HG03060 (cell line): Measurements from ENCODE around the gene FOXC2.

ENCODE experiments used
- ATAC-seq: cut with Tn5 transposase; IDR thresholded peaks from one replicate; pipeline ENCODE4 v1.9.1; 2021; ENCODE audit warnings: low read depth, moderate number of reproducible peaks; ENCODE audit not compliant: unreplicated experiment

Gene FOXC2

GRCh38 chr16:86554917-86555703 is 11.5 kb upstream of the FOXC2 start, which contains the start of gene MTHFSD:
MTHFSD (minus strand) TSS chr16:86555235; CDS start chr16:86555184, 51 bp downstream.
- ATAC-seq = peak; percentile 58

DNA sequence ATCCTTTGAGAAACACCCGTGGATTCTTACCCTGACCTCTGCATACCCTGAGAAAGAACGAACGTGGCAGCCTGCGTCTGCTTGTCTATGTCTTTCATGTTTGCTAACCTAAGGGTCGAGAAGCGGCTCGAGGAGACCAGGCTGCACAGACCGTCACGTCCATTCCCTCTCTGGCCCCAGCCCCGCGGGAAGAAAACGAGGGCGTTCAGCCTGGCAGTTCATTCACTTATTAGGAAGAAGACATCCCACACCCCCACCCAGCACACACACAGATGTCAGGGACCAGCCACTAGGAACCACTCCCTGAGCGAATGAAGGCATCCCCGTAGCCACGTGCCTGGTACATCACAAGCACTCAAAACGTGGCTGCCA is 10.9 kb upstream of the FOXC2 start:
- ATAC-seq = no peak

- no peak for ATAC-seq
These were observed 10.1 kb upstream of the FOXC2 start for GRCh38 chr16:86556576-86556975.

DNA sequence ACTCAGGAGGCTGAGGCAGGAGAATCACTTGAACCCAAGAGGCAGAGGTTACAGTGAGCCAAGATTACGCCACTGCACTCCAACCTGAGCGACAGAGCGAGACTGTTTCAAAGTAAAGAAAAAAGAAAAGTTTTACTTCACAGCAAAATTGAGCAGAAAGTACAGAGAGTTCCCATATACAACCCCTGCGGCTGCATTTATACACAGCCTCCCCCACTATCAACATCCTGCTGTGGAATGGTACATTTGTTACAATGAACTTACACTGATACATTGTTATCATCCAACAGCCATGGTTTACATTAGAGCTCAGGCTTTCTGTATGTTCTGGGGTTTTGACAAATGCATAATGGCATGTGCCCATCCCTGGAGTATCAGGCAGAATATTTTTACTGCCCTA is 9.0 kb upstream of the FOXC2 start:
- ATAC-seq = no peak

DNA sequence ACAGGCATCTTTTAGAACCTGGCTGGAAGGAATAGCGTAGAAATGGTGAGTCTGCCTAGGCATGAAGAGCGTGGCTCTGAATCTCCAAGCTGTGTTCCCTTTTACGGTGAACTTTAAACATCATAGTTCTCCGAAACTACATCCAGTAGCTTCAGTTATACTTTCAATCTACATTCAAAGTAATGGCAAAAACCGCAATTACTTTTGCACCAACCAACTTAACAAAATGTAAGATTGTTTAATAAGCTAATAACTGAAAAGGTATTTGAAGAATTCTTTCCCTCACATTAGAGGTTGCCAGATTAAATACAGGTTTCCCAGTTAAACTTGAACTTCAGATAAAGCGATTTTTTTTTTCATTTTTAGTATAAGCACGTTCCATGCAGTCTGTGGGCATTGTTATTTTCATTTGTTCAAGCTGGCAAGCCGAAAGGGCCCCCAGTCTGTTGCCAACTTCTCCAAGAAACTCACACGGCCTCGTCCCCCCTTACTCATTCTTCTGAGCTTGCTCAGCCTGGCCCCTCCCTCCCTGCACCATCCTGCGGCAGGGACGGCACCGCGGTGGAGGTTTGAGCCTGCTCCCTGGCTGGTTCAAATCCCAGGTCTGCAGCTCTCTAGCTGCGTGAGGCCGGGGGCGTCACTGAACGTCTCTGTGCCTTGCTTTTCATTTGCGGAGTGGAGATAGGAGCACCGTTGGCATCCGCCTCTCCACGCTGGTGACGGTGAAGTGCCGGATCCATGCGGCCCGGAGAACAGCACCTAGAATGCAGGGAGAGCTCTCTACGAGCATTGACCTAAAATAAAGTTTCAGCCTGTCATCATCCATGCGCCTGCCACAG is 8.1 kb upstream of the FOXC2 start:
- no peak for ATAC-seq

- ATAC-seq = no peak
These were observed 6.8 kb upstream of the FOXC2 start for GRCh38 chr16:86559802-86560305.

- ATAC-seq = no peak
These were observed 4.3 kb upstream of the FOXC2 start for GRCh38 chr16:86562356-86562755.

DNA sequence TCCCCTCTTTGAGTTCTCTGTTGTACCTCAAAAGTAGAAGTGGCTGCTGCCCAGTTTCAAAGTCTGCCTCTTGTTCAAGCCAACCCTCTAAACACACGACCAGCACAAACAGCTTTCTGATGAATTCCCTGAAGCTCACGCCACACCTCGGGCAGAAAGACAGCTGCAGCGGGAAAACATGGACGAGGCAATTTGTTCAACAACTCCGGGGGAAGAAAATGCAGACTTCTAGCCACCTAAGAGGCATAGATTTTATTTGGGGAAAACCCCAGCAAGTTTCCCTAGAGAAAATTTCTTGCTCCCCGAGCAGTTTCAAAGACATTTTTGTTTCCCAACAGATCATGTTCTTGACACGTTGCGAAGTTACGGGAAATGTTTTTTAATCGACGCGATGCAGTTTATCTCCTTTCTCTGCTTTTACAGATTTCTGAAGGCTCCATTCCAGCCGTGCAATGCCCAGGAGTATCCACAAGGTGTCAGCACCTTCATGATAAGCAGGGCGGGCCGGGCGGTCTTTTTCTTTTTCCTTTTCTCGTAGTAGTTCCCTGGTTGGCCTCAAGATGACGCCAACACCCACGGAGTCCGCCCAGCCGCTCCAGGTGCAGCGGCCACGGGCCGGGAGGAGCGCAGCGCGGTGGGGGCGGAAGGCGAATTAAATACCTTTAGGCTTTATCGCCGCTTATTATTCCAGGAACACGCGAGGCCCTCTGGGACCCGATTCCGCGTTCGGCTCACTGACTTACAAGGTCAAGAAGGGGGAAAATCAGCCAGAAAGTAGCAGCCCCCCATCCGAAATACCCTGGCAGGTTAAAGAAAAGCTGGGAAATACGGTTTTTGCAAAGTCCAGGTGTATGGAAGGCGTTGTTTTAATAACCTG is 2.9 kb upstream of the FOXC2 start:
- no peak for ATAC-seq

- ATAC-seq = no peak
These were observed 1.4 kb upstream of the FOXC2 start for GRCh38 chr16:86565181-86565631.

GRCh38 chr16:86565644-86566511 is 751 bp upstream of the FOXC2 start:
- ATAC-seq = no peak

- no peak for ATAC-seq
These were observed 504 bp downstream of the FOXC2 start for GRCh38 chr16:86566966-86567700.

GRCh38 chr16:86567701-86568581 is 1.3 kb downstream of the FOXC2 start:
- ATAC-seq = no peak

DNA sequence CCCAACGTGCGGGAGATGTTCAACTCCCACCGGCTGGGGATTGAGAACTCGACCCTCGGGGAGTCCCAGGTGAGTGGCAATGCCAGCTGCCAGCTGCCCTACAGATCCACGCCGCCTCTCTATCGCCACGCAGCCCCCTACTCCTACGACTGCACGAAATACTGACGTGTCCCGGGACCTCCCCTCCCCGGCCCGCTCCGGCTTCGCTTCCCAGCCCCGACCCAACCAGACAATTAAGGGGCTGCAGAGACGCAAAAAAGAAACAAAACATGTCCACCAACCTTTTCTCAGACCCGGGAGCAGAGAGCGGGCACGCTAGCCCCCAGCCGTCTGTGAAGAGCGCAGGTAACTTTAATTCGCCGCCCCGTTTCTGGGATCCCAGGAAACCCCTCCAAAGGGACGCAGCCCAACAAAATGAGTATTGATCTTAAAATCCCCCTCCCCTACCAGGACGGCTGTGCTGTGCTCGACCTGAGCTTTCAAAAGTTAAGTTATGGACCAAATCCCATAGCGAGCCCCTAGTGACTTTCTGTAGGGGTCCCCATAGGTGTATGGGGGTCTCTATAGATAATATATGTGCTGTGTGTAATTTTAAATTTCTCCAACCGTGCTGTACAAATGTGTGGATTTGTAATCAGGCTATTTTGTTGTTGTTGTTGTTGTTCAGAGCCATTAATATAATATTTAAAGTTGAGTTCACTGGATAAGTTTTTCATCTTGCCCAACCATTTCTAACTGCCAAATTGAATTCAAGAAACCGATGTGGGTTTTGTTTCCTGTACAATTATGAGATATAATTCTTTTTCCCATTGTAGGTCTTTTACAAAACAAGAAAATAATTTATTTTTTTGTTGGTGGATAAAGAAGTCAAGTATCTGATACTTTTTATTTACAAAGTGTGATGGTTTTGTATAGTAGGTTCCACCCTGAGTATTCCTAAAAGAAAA is 2.3 kb downstream of the FOXC2 start:
- no peak for ATAC-seq

DNA sequence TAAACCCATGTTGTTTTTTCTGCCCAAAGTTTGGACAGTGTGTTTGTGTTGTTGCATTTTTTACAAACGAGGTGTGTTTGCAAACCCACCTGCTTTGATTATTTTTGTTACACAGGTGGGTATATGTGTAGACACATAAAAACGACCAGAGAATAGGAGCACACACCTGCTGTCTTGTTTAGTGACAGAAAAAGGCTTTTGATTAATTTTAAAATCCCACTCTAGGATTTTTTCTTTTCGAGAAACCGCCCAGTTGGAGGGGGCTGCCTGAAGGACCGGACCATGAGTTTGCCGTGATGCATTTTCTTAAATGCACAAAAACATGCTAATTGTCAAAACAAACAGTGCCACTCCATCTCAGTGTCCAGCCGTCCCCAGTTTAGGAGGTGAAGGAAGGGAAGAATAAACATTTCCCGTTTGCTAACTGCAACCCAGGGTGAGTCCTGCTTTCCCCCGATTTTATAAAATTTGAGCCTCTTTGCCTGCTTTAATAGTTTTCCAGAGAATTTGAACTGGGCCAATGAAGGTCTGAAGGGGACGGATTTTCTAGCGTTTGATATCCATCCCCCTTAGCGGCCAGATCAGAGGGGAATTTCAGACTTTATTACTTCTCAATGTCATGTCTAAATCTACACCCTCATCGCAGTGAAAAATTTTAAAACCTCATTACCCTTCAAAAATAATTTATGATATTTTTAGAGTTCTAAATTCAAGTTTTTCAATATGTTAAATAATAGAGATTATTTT is 3.2 kb downstream of the FOXC2 start:
- ATAC-seq = no peak

DNA sequence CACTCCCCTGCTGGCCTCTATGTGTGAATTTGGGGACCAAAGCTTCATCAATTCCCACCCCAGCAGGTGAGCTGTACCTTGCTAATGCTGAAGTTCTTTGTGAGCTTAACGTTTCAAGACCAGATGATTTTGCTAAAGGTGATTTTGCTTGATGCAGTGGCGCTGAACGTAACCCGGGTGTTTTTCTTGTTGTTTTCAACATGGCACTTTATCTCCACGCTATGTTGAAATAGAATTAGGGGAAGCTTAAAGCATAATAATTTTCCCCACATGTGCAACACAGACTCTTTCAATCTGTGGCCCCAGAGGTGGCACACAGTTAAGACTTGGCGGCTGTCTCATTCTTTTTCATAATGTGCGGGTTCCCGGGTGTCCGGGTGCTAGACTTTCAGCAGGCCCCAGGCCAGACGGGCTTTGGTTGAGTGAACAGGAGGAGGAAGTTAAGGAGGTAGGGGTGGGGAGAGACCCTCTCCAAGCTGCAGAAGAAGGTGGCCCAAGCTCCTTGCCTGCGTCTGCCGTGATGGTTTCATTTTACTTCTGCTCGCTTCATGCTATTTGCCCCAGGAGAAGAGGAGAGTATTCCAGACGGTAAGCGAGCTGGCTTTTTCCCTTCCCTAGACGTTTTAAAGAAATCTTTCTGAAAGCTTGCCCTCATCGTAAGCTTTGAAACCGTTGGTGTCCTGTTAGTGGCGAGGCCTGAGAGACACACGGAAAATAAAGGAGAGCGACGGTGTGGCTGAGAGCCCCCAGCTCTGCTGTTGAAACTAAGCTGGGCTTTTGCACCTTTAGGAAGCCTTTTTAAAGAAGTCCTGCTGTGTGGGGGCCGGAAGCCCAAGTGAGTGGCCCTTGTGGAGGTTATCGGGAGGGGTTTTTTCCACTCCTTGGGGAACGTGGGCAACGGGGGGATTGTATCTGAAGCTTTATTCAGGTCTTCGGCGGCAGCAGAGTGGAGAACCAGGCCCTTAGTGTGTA is 4.2 kb downstream of the FOXC2 start:
- ATAC-seq = no peak
